Karpas-422 (cell line): ENCODE data around the gene KIF21B. TPM values are rescaled to one million over a fixed set of nuclear protein-coding genes. Genes with fewer than 3 reads are reported as not detected.
"Not testable (repeated sequence)": the region's sequence is repeated elsewhere in the genome, so short reads cannot be mapped to it uniquely, and the experiment has no call there.

Experiments
- DNase-seq: peaks from one replicate; pipeline ENCODE4 v3.0.0-alpha.2; 2015
- H2AFZ ChIP-seq: fragments of 200-600 bp; sonication (generic); 2 replicates; pipeline ENCODE4 v1.6.1; 2014; ENCODE audit warnings: antibody characterized with exemption, low read length, mixed read lengths
- H3K27ac ChIP-seq: fragments of 200-600 bp; sonication (generic); 2 replicates; pipeline ENCODE4 v1.5.1; 2014; ENCODE audit warnings: mild to moderate bottlenecking, low read length, moderate library complexity
- H3K27me3 ChIP-seq: fragments of 200-600 bp; sonication (generic); 2 replicates; pipeline ENCODE4 v1.6.1; 2014; ENCODE audit warnings: low read length, mixed read lengths
- H3K36me3 ChIP-seq: fragments of 200-600 bp; sonication (generic); 2 replicates; pipeline ENCODE4 v1.6.1; 2014; ENCODE audit warnings: low read length, mixed read lengths; ENCODE audit not compliant: insufficient read depth
- H3K4me1 ChIP-seq: fragments of 200-600 bp; sonication (generic); 2 replicates; pipeline ENCODE4 v1.6.1; 2014; ENCODE audit warnings: mild to moderate bottlenecking, low read length, mixed read lengths
- H3K4me2 ChIP-seq: fragments of 200-600 bp; sonication (generic); 2 replicates; pipeline ENCODE4 v1.6.1; 2014; ENCODE audit warnings: low read length, low read depth, mild to moderate bottlenecking; ENCODE audit not compliant: poor library complexity, severe bottlenecking
- H3K4me3 ChIP-seq: fragments of 200-600 bp; sonication (generic); 2 replicates; pipeline ENCODE4 v1.5.1; 2014; ENCODE audit warnings: mild to moderate bottlenecking, antibody characterized with exemption, low read length, mixed read lengths
- H3K79me2 ChIP-seq: fragments of 200-600 bp; sonication (generic); 2 replicates; pipeline ENCODE4 v1.6.1; 2014; ENCODE audit warnings: mild to moderate bottlenecking, low read length, mixed read lengths
- H3K9ac ChIP-seq: fragments of 200-600 bp; sonication (generic); 2 replicates; pipeline ENCODE4 v1.6.0; 2014; ENCODE audit warnings: low read length
- H3K9me2 ChIP-seq: fragments of 200-600 bp; sonication (generic), shearing (Covaris generic); replicated peaks from 2 replicates; pipeline ENCODE4 v1.6.0; 2014; ENCODE audit warnings: mild to moderate bottlenecking, low read length, moderate library complexity; ENCODE audit not compliant: insufficient read depth
- H3K9me3 ChIP-seq: fragments of 300-700, 200-600 bp; sonication (generic); 2 replicates; pipeline ENCODE4 v1.6.1; 2014; ENCODE audit warnings: low read length, mixed read lengths
- H4K20me1 ChIP-seq: fragments of 200-600 bp; sonication (generic); 2 replicates; pipeline ENCODE4 v1.6.1; 2014; ENCODE audit warnings: mild to moderate bottlenecking, antibody characterized with exemption, low read length, low read depth; ENCODE audit not compliant: insufficient read depth
- total RNA-seq: library from RNA; depleted of rRNA; stranded (reverse); fragments of >200 nt; shearing (Covaris generic); gene quantifications from 2 replicates; pipeline ENCODE4 v1.2.3, GENCODE V29; 2014; ENCODE audit warnings: low replicate concordance

Gene KIF21B
- total RNA-seq, 1 experiment from 2014 or later: 0.22 TPM

- Histone ChIP-seq H3K4me3 (no peak overlapping the region), H3K36me3 (no peaks in the 10 kb centered on the region)
- no peak for DNase-seq
Measured at GRCh38 chr1:200966934-200967333, 56.6 kb downstream of the KIF21B start.

GRCh38 chr1:200965111-200965805 is 58.3 kb downstream of the KIF21B start:
- Histone ChIP-seq H3K4me1 (peaks cover 9% of the 10 kb centered on the region), H2AFZ (no peak overlapping the region), H3K4me3 (no peak overlapping the region), H3K79me2 (no peaks in the 10 kb centered on the region), H3K36me3 (no peaks in the 10 kb centered on the region), H3K9ac (no peak overlapping the region), H3K9me2 (no peaks in the 10 kb centered on the region), H3K27ac (no peak overlapping the region), H3K27me3 (no peaks in the 10 kb centered on the region), H3K4me2 (no peak overlapping the region), H4K20me1 (no peaks in the 10 kb centered on the region), H3K9me3 (no peaks in the 10 kb centered on the region)
- DNase-seq: no peak

More at GRCh38 chr1:200966934-200967333, 56.6 kb downstream of the KIF21B start:
- Histone ChIP-seq H3K4me1 (no peaks in the 10 kb centered on the region), H2AFZ (no peak overlapping the region), H3K9me2 (no peaks in the 10 kb centered on the region), H3K9me3 (no peaks in the 10 kb centered on the region), H3K27me3 (no peaks in the 10 kb centered on the region), H3K4me2 (no peak overlapping the region), H3K27ac (no peak overlapping the region), H3K79me2 (no peaks in the 10 kb centered on the region), H3K9ac (no peak overlapping the region), H4K20me1 (no peaks in the 10 kb centered on the region)

- H3K4me2 ChIP-seq, H3K9me3 ChIP-seq, H3K9me2 ChIP-seq, DNase-seq, H3K4me1 ChIP-seq, H3K27ac ChIP-seq, H3K4me3 ChIP-seq, H3K9ac ChIP-seq, H4K20me1 ChIP-seq, H3K79me2 ChIP-seq, H3K36me3 ChIP-seq, H3K27me3 ChIP-seq, H2AFZ ChIP-seq: not testable (repeated sequence)
Measured at GRCh38 chr1:200963888-200964287, 59.6 kb downstream of the KIF21B start.

GRCh38 chr1:200963076-200963475 is 60.4 kb downstream of the KIF21B start:
- Histone ChIP-seq H3K9ac (no peak overlapping the region), H3K27ac (no peak overlapping the region), H3K4me1 (peaks cover 9% of the 10 kb centered on the region), H3K9me2 (no peaks in the 10 kb centered on the region), H3K27me3 (no peaks in the 10 kb centered on the region), H3K4me2 (no peak overlapping the region), H4K20me1 (no peaks in the 10 kb centered on the region), H3K36me3 (no peaks in the 10 kb centered on the region), H3K4me3 (no peak overlapping the region), H2AFZ (no peak overlapping the region), H3K79me2 (no peaks in the 10 kb centered on the region), H3K9me3 (no peaks in the 10 kb centered on the region)
- DNase-seq: no peak

GRCh38 chr1:200962631-200963030 is 60.9 kb downstream of the KIF21B start:
- Histone ChIP-seq H3K4me3 (no peak overlapping the region), H3K4me2 (no peak overlapping the region), H3K4me1 (peaks cover 9% of the 10 kb centered on the region), H3K9me3 (no peaks in the 10 kb centered on the region), H2AFZ (no peak overlapping the region), H3K9ac (no peak overlapping the region), H3K9me2 (no peaks in the 10 kb centered on the region), H3K27ac (no peak overlapping the region), H3K79me2 (no peaks in the 10 kb centered on the region), H3K27me3 (no peaks in the 10 kb centered on the region), H3K36me3 (no peaks in the 10 kb centered on the region), H4K20me1 (no peaks in the 10 kb centered on the region)
- DNase-seq: no peak

- not testable (repeated sequence) for H3K9ac ChIP-seq, H2AFZ ChIP-seq
Measured at GRCh38 chr1:200962151-200962550, 61.4 kb downstream of the KIF21B start.

GRCh38 chr1:200960948-200961340 is 62.6 kb downstream of the KIF21B start:
- H3K79me2 ChIP-seq: no peaks in the 10 kb centered on the region
- no peaks in the 10 kb centered on the region for H3K27me3 ChIP-seq
- no peak overlapping the region for H3K27ac ChIP-seq
- H3K4me3 ChIP-seq: no peak overlapping the region
- no peaks in the 10 kb centered on the region for H4K20me1 ChIP-seq
- DNase-seq: peak; percentile 46
- no peaks in the 10 kb centered on the region for H3K36me3 ChIP-seq
- H2AFZ ChIP-seq: no peak overlapping the region
- H3K9me3 ChIP-seq: no peaks in the 10 kb centered on the region
- H3K9ac ChIP-seq: no peak overlapping the region
- peak overlapping the region; percentile 32 for H3K4me2 ChIP-seq
- H3K4me1 ChIP-seq: peaks cover 9% of the 10 kb centered on the region
- no peaks in the 10 kb centered on the region for H3K9me2 ChIP-seq

More at GRCh38 chr1:200962151-200962550, 61.4 kb downstream of the KIF21B start:
- H3K4me1 ChIP-seq, H3K9me2 ChIP-seq, H3K9me3 ChIP-seq, DNase-seq, H3K27me3 ChIP-seq, H3K4me3 ChIP-seq, H3K27ac ChIP-seq, H4K20me1 ChIP-seq, H3K4me2 ChIP-seq, H3K79me2 ChIP-seq, H3K36me3 ChIP-seq: not testable (repeated sequence)

GRCh38 chr1:200960236-200960947 is 63.1 kb downstream of the KIF21B start:
- H3K4me2 ChIP-seq: no peak overlapping the region
- H2AFZ ChIP-seq: no peak overlapping the region
- H3K27me3 ChIP-seq: no peaks in the 10 kb centered on the region
- peaks cover 9% of the 10 kb centered on the region for H3K4me1 ChIP-seq
- H4K20me1 ChIP-seq: no peaks in the 10 kb centered on the region
- H3K9me3 ChIP-seq: no peaks in the 10 kb centered on the region
- H3K79me2 ChIP-seq: no peaks in the 10 kb centered on the region
- H3K27ac ChIP-seq: no peak overlapping the region
- no peak overlapping the region for H3K9ac ChIP-seq
- no peaks in the 10 kb centered on the region for H3K9me2 ChIP-seq
- no peaks in the 10 kb centered on the region for H3K36me3 ChIP-seq
- no peak for DNase-seq
- no peak overlapping the region for H3K4me3 ChIP-seq
